GM06990 (cell line): Measurements from ENCODE around the gene MXD3.

Source experiments
- DNase-seq: peaks from one replicate; pipeline ENCODE4 v3.0.0-alpha.2; 2011; ENCODE audit not compliant: insufficient read length; ENCODE audit errors: extremely low read depth
- H3K27me3 ChIP-seq: replicated peaks from 2 replicates; pipeline ENCODE4 v1.6.0; 2011; ENCODE audit warnings: low read length; ENCODE audit not compliant: control insufficient read depth, insufficient read depth
- H3K36me3 ChIP-seq: 2 replicates; pipeline ENCODE4 v1.5.1; 2011; ENCODE audit warnings: low read length; ENCODE audit not compliant: control insufficient read depth, insufficient read depth
- H3K4me3 ChIP-seq: replicated peaks from 2 replicates; pipeline ENCODE4 v1.5.1; 2011; ENCODE audit warnings: low read depth, mild to moderate bottlenecking, control low read depth, low read length
- CTCF ChIP-seq: IDR thresholded peaks from 2 replicates; pipeline ENCODE4 v1.5.1; 2011; ENCODE audit warnings: low read length, control low read depth, mild to moderate bottlenecking, inconsistent platforms; ENCODE audit not compliant: insufficient read depth, poor library complexity, severe bottlenecking

The MXD3 gene

DNA sequence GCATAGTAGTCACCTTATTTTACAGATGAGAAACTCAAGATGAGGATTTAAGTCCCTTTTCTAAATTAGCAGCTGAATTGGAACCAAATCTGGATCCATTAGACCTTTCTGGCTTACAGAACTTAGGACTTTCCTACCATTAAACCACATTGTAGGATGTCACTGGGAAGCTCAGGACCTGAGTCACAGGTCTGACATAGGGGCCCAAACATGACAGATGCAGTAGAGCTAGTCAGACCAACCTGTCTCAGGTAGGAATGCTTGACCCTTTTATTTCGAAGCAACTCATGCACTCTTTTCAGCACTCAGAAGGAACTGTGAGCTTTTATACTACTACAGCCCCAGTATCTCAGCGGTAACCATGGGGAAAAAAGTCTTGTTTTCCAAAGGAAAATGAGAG lies 10.7 kb downstream of the MXD3 start:
- H3K27me3 ChIP-seq = no peaks in the 10 kb centered on the region
- H3K36me3 ChIP-seq = peaks cover 15% of the 10 kb centered on the region
- no peak for DNase-seq
- no peak overlapping the region for H3K4me3 ChIP-seq
- TF ChIP-seq CTCF = no peak

DNA sequence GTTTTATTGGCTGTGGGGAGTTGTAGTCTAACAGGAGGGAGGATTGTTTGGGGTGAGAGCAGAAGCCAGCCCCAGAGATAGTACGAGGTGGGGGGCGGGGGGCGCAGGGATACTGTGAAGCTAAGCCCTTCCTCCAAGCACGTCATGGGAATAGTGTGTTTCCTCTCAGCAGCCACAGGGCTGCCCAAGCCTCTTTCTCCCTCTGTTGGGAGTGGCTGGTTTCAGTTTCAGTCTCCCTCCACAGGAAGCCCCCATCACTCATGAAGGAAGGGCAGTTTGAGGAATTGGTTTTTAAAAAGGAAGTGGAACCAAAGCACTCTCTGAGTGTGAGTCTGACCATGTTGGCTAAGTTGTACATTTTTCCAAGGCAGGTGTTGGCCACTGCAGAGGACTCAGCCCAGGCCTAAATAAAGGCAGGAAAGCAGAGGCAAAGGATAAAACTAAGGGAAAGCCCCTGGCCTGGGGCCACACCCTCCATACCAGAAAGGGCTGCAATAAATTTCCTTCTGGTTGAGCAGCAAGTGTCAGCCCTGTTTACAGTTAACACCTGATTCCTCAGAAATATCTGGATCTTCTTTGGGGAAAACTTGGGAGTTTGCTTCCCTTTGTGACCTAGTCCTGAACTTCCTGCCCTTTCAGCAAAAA lies 11.3 kb downstream of the MXD3 start:
- TF ChIP-seq CTCF = no peak
- Histone ChIP-seq H3K4me3 (no peak overlapping the region), H3K36me3 (peaks cover 15% of the 10 kb centered on the region), H3K27me3 (no peaks in the 10 kb centered on the region)
- peak; percentile 63 for DNase-seq

DNA sequence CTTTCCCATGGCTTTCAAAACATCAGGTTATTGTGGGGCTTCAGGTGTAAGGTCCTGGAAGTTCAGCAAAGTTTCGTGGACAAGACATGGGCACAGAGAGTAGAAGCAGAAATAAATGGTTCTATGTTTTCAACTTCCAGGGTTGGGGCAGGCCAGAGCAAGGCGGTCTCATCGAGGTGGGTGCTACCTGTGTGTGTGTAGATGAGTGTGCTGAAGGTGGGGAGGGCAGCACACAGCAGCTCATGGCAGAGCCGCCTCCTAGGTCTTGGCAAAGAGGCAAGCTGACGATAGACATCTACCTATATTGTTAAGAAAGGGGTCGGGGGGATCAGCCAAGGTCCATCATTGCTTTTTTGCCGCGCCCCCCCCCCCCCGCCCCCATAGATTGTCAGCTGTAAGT lies 12.0 kb downstream of the MXD3 start:
- H3K4me3 ChIP-seq = no peak overlapping the region
- H3K36me3 ChIP-seq = peaks cover 19% of the 10 kb centered on the region
- no peaks in the 10 kb centered on the region for H3K27me3 ChIP-seq
- no peak for TF ChIP-seq CTCF
- DNase-seq = no peak

DNA sequence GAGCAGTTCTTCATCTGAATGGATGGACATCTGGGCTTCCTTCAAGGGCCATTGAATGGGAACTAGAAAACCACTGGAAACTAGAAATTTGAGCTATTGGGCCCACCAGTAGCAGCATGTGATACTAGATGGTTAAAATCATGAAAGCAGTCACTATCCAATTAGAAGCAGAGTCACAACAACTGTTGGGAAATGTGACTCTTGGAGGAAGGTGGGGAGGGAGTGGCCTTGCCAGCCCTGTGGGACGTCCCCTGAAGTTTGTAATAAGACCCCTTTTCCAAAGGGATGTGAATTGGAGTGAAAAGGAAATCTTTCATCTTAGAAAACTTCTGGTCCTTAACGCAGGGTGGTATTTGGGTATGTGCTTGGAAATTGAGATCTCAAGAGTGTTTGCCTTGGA lies 13.8 kb downstream of the MXD3 start:
- Histone ChIP-seq H3K36me3 (peaks cover 32% of the 10 kb centered on the region), H3K27me3 (no peaks in the 10 kb centered on the region), H3K4me3 (no peak overlapping the region)
- TF ChIP-seq CTCF = no peak
- no peak for DNase-seq

DNA sequence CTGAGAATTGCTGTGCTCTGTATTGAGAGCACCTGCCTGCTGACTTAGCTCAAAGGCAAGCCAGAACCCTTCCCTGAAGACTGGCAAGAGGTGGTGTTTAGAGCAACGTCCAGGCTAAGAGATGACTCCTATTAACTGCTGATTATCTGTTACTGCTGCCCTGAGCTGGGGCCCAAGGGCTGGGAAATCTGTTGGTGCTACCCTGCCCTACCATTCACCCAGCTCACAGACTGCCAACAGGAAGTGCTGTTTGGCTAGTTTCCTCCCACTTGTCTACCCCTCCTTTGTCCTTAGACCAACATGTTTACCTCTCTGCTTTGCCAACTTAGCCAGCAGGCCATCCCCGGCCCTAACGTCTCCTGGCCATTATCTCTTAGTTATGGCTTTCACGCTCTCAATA lies 15.1 kb downstream of the MXD3 start:
- TF ChIP-seq CTCF = no peak
- DNase-seq = no peak
- Histone ChIP-seq H3K27me3 (no peaks in the 10 kb centered on the region), H3K36me3 (peaks cover 39% of the 10 kb centered on the region), H3K4me3 (no peak overlapping the region)

DNA sequence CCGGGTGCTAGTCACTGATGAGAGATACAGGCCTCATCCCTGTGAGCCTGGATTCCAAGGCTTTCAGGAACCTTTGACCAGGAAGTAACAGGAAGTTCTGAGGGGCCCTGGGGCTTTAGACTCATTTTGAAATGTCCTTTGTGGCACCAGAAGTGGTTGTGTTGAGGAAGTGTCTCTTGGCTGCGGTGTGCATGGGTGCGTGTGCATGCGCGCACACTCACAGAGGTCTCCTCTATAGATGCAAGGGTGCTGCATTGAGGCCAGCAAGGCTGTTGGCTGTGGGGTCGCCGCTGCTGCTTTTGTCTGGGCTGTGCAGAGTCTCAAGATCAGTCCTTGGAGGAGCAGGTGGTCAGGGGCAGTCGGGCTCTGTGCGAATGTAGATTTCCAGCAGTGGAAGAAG lies 15.8 kb downstream of the MXD3 start:
- peaks cover 38% of the 10 kb centered on the region for H3K36me3 ChIP-seq
- no peaks in the 10 kb centered on the region for H3K27me3 ChIP-seq
- DNase-seq = no peak
- no peak for TF ChIP-seq CTCF
- H3K4me3 ChIP-seq = no peak overlapping the region
